ENCODE results near the gene SPCS2. TPM values are rescaled to one million over a fixed set of nuclear protein-coding genes. Genes with fewer than 3 reads are reported as not detected.

SPCS2 gene
- polyA plus RNA-seq, 1 of the 3 experiments (the other 2 are of a cell fraction) = 49.1 TPM

DNA sequence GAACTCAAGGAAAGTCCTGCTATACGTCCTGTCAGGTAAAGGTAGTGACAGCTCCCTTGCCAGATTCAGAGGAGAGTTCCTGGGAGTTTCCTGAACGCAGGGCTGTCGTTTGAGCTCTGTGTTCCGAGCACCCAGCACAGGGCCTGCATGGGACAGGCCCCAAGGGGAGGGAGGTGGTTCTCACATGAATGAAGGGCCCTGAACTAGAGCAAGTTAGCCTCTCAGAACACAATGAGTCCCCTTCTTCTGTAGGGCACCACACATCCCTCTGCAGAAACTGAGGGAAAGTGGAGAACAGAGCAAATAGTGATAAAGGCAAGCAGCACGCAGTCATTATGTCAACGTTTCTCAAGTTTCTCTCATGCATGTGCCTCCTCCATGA, 75.0 kb downstream of the SPCS2 start:
- 69% methylated on average over 4 of the region's 6 CpGs for WGBS (ENCODE audit: low lambda C conversion rate)
- H4K20me1 ChIP-seq (ENCODE audit: insufficient read depth) = no peaks in the 10 kb centered on the region

DNA sequence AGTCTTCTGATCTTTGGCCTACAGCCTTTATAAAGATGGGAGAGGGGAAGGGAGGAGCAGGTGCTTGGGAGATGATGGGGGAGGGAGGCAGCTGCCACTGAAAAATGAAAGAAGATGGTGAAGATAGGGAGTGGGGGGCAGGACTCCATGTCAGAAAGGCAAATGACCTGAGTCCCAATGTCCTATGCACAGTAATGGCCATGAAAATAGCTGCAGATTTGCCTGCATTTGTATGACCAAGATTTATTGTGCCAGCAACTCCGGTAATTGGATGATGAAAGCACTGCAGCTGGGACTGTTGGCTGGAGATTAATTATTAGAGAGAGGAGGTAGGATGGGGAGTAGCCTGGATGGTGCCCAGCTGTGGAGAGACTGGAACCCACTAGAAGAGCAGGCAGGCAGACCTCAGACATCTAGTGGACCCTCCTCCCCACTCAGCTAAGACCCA, 75.7 kb downstream of the SPCS2 start:
- TF ChIP-seq RCOR1 (IDR thresholded peaks at IDR 0.05; ENCODE audit: low read length) = peak; percentile 71; the same call in 1 of the 2 replicates
- no peak for TF ChIP-seq TCF12 (IDR thresholded peaks at IDR 0.05)
- TF ChIP-seq, protein P1, sequence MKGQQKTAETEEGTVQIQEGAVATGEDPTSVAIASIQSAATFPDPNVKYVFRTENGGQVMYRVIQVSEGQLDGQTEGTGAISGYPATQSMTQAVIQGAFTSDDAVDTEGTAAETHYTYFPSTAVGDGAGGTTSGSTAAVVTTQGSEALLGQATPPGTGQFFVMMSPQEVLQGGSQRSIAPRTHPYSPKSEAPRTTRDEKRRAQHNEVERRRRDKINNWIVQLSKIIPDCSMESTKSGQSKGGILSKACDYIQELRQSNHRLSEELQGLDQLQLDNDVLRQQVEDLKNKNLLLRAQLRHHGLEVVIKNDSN (IDR thresholded peaks at IDR 0.05; ENCODE audit: borderline replicate concordance, low read depth) = no peak
- no peak for TF ChIP-seq NRF1 (IDR thresholded peaks at IDR 0.05; ENCODE audit: low read depth, low read length)
- TF ChIP-seq SIN3A (IDR thresholded peaks at IDR 0.05; ENCODE audit: borderline replicate concordance, low read depth, low read length) = no peak
- TF ChIP-seq NFIC (IDR thresholded peaks at IDR 0.05; ENCODE audit: borderline replicate concordance) = no peak
- TF ChIP-seq YY1 (IDR thresholded peaks at IDR 0.05; ENCODE audit: low read depth) = no peak
- TF ChIP-seq ZBTB33 (IDR thresholded peaks at IDR 0.05; ENCODE audit: borderline replicate concordance, low read depth) = no peak
- TF ChIP-seq FOXJ3 (CRISPR knock-in tag; IDR thresholded peaks at IDR 0.05) = no peak
- TF ChIP-seq MAX (IDR thresholded peaks at IDR 0.05; ENCODE audit: low read depth) = no peak
- no peak for TF ChIP-seq ELF1 (IDR thresholded peaks at IDR 0.05)
- TF ChIP-seq EP300 (IDR thresholded peaks at IDR 0.05; ENCODE audit: borderline replicate concordance in 1 of 2, low read depth in 1 of 2, low read length in 1 of 2) = peak in 1 of 2 experiments; percentile 58; a peak in 2 of 4 replicates
- no peak for TF ChIP-seq SMC3 (IDR thresholded peaks at IDR 0.05; ENCODE audit: low read depth, low read length)
- TF ChIP-seq CHD2 (IDR thresholded peaks at IDR 0.05; ENCODE audit: low read length, partially characterized antibody) = no peak
- Histone ChIP-seq H3K9me3 (no peaks in the 10 kb centered on the region), H3K27ac (ENCODE audit: low read depth in 2 of 2, low read length in 1 of 2) (peak overlapping the region in 1 of 2 experiments; percentile 12; a peak in 1 of 4 replicates), H3K4me1 (ENCODE audit: control insufficient read depth in 1 of 2, insufficient read depth in 2 of 2, low read depth in 1 of 2, low read length in 1 of 2) (peaks cover 0 to 13% of the 10 kb centered on the region in 2 experiments; a peak in 1 of 4 replicates), H3K9ac (no peak overlapping the region), H3K36me3 (replicated peaks in 1 of 2; ENCODE audit: control insufficient read depth in 1 of 2, insufficient read depth in 2 of 2, low read length in 1 of 2) (no peaks in the 10 kb centered on the region), H3K27me3 (ENCODE audit: insufficient read depth) (no peaks in the 10 kb centered on the region), H3F3A (replicated peaks; ENCODE audit: insufficient read depth) (no peaks in the 10 kb centered on the region), H3K9me2 (no peaks in the 10 kb centered on the region), H4K20me1 (ENCODE audit: insufficient read depth) (no peaks in the 10 kb centered on the region), H3K79me2 (ENCODE audit: insufficient read depth) (no peaks in the 10 kb centered on the region), H2AFZ (ENCODE audit: low read depth) (no peak overlapping the region), H3K4me2 (no peak overlapping the region), H3K4me3 (ENCODE audit: low read depth in 2 of 2, low read length in 1 of 2) (no peak overlapping the region)
- ChIA-PET POLR2A (interaction anchor here (0.9 kb wide), 1 partner anchor 215 kb away, joined by 3 read pairs; the partner anchor contains the start of gene TPBGL), CTCF (interaction anchor here (0.7 to 7.8 kb wide), 10 partner anchors 11 to 255 kb away, joined by 3 to 258 read pairs (median 9); no protein-coding TSS in a partner anchor)
- 82% methylated on average over 1 of the region's 1 CpG for WGBS (ENCODE audit: low lambda C conversion rate)
- DNase-seq = peak; percentile 33

More for the DNA sequence above, 75.0 kb downstream of the SPCS2 start:
- TF ChIP-seq RFX5 (IDR thresholded peaks at IDR 0.05; ENCODE audit: low read length) = no peak
- Histone ChIP-seq H3K79me2 (ENCODE audit: insufficient read depth) (no peaks in the 10 kb centered on the region), H3K4me3 (ENCODE audit: low read depth in 2 of 2, low read length in 1 of 2) (no peak overlapping the region), H3K4me1 (ENCODE audit: control insufficient read depth in 1 of 2, insufficient read depth in 2 of 2, low read depth in 1 of 2, low read length in 1 of 2) (peaks cover 0 to 13% of the 10 kb centered on the region in 2 experiments; a peak in 1 of 4 replicates), H3K9me3 (no peaks in the 10 kb centered on the region), H2AFZ (ENCODE audit: low read depth) (no peak overlapping the region), H3K9ac (no peak overlapping the region), H3F3A (replicated peaks; ENCODE audit: insufficient read depth) (no peaks in the 10 kb centered on the region), H3K27me3 (ENCODE audit: insufficient read depth) (no peaks in the 10 kb centered on the region), H3K27ac (ENCODE audit: low read depth in 2 of 2, low read length in 1 of 2) (no peak overlapping the region), H3K9me2 (no peaks in the 10 kb centered on the region), H3K36me3 (replicated peaks in 1 of 2; ENCODE audit: control insufficient read depth in 1 of 2, insufficient read depth in 2 of 2, low read length in 1 of 2) (no peaks in the 10 kb centered on the region), H3K4me2 (no peak overlapping the region)
- CTCF ChIA-PET = interaction anchor here (0.6 to 7.8 kb wide), 16 partner anchors 12 to 235 kb away, joined by 3 to 258 read pairs (median 13); partner anchors contain the start of gene NEU3
- POLR2A ChIA-PET = no interaction called here
- DNase-seq = no peak
